AG09319 (cell line): ENCODE data around the gene KLF13.

ENCODE experiments used
- DNase-seq: peaks from one replicate; pipeline ENCODE4 v3.0.0-alpha.2; 2010; ENCODE audit warnings: low read depth; ENCODE audit errors: extremely low read depth
- CTCF ChIP-seq: IDR thresholded peaks from 2 replicates; pipeline ENCODE4 v1.5.1; 2011; ENCODE audit warnings: low read depth, mild to moderate bottlenecking, inconsistent platforms, low read length, moderate library complexity

Gene KLF13

GRCh38 chr15:31335989-31336592, 9.5 kb downstream of the KLF13 start:
- DNase-seq: no peak
- TF ChIP-seq CTCF: no peak

GRCh38 chr15:31336593-31337295, 10.1 kb downstream of the KLF13 start:
- no peak for TF ChIP-seq CTCF

GRCh38 chr15:31337352-31338031, 10.9 kb downstream of the KLF13 start:
- no peak for DNase-seq

More at GRCh38 chr15:31336593-31337295, 10.1 kb downstream of the KLF13 start:
- no peak for DNase-seq

GRCh38 chr15:31338318-31338878, 11.8 kb downstream of the KLF13 start:
- no peak for DNase-seq
- no peak for TF ChIP-seq CTCF

More at GRCh38 chr15:31337352-31338031, 10.9 kb downstream of the KLF13 start:
- no peak for TF ChIP-seq CTCF

GRCh38 chr15:31338879-31339557, 12.4 kb downstream of the KLF13 start:
- TF ChIP-seq CTCF: no peak
- peak; percentile 73 for DNase-seq

- no peak for DNase-seq
- no peak for TF ChIP-seq CTCF
These were observed 12.9 kb downstream of the KLF13 start for GRCh38 chr15:31339558-31339895.
